Ishikawa (cell line): Measurements from ENCODE around the gene LRCOL1.

Experiments used
- CEBPB ChIP-seq: IDR thresholded peaks from 2 replicates; pipeline ENCODE4 v1.6.1; 2012
- CREB1 ChIP-seq: IDR thresholded peaks from 2 replicates; pipeline ENCODE4 v1.6.1; 2012; ENCODE audit warnings: low read depth
- EGR1 ChIP-seq: IDR thresholded peaks from 2 replicates; pipeline ENCODE4 v1.6.1; 2012
- EP300 ChIP-seq: IDR thresholded peaks from 2 replicates; pipeline ENCODE4 v1.6.1; 2012; ENCODE audit warnings: borderline replicate concordance
- FOXM1 ChIP-seq: IDR thresholded peaks from 2 replicates; pipeline ENCODE4 v1.6.1; 2012; ENCODE audit warnings: low read depth, borderline replicate concordance
- NFIC ChIP-seq: IDR thresholded peaks from 2 replicates; pipeline ENCODE4 v1.6.1; 2012
- RAD21 ChIP-seq: IDR thresholded peaks from 2 replicates; pipeline ENCODE4 v1.6.1; 2012; ENCODE audit warnings: low read depth
- TAF1 ChIP-seq: IDR thresholded peaks from 2 replicates; pipeline ENCODE4 v1.6.1; 2012; ENCODE audit warnings: low read depth, mild to moderate bottlenecking
- TCF12 ChIP-seq: IDR thresholded peaks from 2 replicates; pipeline ENCODE4 v1.6.1; 2012; ENCODE audit warnings: low read depth
- TEAD4 ChIP-seq: IDR thresholded peaks from 2 replicates; pipeline ENCODE4 v1.6.1; 2012
- YY1 ChIP-seq: IDR thresholded peaks from 2 replicates; pipeline ENCODE4 v1.6.1; 2012; ENCODE audit warnings: low read depth
- ZBTB7A ChIP-seq: IDR thresholded peaks from 2 replicates; pipeline ENCODE4 v1.6.1; 2012; ENCODE audit warnings: low read depth
- TF ChIP-seq, protein P1 (sequence below): IDR thresholded peaks from 2 replicates; pipeline ENCODE4 v1.6.1; 2012
- TF ChIP-seq, protein P2 (sequence below): IDR thresholded peaks from 2 replicates; pipeline ENCODE4 v1.6.1; 2012
- TF ChIP-seq, protein P3 (sequence below): IDR thresholded peaks from 2 replicates; pipeline ENCODE4 v1.6.1; 2012; ENCODE audit warnings: low read depth, mild to moderate bottlenecking

The LRCOL1 gene

DNA sequence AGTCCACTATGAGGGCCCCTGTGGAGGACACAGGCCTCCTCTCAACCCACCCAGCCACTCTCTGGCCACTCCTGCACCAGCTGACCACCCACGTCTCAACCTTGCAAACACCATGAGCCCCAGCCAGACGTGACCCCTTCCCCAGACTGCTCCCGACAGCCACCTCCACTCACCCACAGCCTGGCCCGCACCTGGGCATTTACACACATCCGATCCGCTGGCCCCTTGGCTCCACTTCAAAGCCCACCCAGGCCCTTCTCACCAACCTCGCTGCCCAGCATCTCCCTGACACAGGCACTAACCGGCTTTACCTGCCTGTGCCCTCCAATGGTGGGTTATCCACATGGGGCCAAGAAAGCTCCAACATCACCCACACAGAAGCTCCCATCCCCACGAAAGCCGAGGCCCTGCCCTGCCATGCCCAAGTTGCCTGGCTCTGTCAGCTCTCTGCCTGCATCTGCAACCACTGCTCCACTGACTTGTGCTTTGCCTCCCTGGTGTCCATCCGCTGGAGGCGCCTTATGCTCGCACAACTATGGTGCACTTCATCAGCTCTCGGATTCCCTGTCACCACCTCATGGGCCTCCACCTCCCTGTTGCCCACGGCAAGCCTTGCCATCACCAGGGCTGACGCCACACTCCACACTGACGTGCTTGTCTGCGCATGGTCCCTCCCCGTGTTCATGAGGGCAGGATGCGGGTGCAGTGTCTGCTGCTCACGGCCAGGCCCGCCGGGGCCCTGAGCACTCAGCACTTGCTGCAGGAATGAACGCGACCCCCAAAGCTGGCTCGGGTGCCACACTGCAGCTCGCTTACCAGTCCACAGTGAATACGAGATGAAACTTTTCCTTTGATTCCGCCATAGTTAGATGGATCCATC lies 24.9 kb upstream of the LRCOL1 start:
- TF ChIP-seq RAD21 = no peak

DNA sequence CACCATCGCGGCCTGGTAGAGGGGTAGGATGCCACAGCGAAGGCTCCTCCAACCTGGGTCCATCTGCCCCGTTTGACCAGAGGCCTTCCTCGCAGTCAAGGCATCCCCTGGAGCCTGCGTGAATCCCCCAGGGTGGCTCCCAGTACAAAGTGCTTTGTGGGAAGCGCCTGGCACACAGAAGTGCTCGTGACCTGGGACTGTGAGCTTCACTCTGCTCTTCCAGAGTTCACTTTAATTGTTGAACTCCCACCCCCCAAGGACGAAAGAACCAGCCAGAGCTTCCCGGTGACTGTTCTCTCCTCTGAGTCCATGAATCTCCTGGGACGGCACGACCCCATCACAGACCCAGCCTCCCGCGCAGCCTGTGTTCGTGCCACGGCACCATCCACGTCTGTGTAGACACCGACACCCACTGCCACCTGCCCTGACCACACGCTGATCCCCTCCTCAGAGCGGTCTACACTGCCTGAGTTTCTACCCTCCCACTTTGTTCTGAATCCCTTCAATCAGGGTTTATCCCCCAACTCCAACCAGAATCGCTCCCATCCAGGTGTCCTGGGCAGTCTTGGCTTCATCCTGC lies 24.1 kb upstream of the LRCOL1 start:
- no peak for TF ChIP-seq RAD21
- no peak for TF ChIP-seq TEAD4
- TF ChIP-seq EP300 = no peak
- TF ChIP-seq ZBTB7A = no peak
- TF ChIP-seq CEBPB = no peak
- no peak for TF ChIP-seq EGR1
- TF ChIP-seq FOXM1 = no peak
- no peak for TF ChIP-seq CREB1
- TF ChIP-seq TCF12 = no peak
- no peak for TF ChIP-seq TAF1
- TF ChIP-seq, protein P1, sequence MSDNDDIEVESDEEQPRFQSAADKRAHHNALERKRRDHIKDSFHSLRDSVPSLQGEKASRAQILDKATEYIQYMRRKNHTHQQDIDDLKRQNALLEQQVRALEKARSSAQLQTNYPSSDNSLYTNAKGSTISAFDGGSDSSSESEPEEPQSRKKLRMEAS = no peak

DNA sequence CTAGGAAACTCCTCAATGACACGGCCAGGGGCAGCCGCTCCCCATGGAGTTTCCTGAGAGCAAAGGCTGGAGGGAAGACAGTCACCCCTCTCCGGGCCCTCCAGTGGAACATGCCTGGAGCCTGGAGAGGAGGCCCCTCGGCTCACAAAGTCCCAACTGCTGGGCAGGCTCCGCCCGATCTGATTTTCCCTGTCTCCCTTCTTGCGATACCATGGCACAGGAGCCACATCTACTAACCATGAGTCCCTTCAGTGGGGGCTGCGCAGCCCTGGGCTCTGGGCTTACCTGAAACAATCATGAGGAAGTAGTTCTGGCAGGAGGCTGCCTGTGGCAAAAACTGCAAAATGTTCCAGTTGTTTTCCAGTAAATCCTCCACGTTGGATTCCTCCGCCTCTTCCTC lies 23.5 kb upstream of the LRCOL1 start:
- no peak for TF ChIP-seq NFIC
- TF ChIP-seq, protein P1 = no peak
- no peak for TF ChIP-seq EP300
- no peak for TF ChIP-seq ZBTB7A
- TF ChIP-seq, protein P2, sequence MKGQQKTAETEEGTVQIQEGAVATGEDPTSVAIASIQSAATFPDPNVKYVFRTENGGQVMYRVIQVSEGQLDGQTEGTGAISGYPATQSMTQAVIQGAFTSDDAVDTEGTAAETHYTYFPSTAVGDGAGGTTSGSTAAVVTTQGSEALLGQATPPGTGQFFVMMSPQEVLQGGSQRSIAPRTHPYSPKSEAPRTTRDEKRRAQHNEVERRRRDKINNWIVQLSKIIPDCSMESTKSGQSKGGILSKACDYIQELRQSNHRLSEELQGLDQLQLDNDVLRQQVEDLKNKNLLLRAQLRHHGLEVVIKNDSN = no peak
- no peak for TF ChIP-seq TCF12
- TF ChIP-seq TEAD4 = no peak
- TF ChIP-seq EGR1 = no peak
- no peak for TF ChIP-seq CEBPB

DNA sequence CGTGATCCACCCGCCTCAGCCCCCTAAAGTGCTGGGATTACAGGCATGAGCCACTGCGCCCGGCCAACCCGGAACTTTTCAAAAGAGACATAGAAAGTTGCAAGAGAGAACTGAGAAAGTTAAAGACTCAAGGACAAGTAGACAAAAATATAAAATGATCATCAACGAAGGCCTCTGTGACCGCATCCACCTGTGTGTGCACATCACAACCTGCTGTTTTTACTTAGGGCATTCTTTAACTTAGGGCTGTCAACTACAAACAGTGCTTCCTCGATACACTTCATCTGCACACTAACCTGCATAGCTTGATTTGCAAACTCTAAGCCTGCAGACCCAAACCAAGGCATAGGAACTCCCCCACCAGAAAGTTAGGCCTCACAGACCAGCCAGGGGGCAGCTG lies 23.0 kb upstream of the LRCOL1 start:
- no peak for TF ChIP-seq CEBPB
- no peak for TF ChIP-seq TEAD4
- TF ChIP-seq TAF1 = no peak
- TF ChIP-seq EP300 = no peak
- TF ChIP-seq, protein P1 = no peak
- TF ChIP-seq FOXM1 = no peak
- no peak for TF ChIP-seq EGR1
- no peak for TF ChIP-seq CREB1
- TF ChIP-seq ZBTB7A = no peak

DNA sequence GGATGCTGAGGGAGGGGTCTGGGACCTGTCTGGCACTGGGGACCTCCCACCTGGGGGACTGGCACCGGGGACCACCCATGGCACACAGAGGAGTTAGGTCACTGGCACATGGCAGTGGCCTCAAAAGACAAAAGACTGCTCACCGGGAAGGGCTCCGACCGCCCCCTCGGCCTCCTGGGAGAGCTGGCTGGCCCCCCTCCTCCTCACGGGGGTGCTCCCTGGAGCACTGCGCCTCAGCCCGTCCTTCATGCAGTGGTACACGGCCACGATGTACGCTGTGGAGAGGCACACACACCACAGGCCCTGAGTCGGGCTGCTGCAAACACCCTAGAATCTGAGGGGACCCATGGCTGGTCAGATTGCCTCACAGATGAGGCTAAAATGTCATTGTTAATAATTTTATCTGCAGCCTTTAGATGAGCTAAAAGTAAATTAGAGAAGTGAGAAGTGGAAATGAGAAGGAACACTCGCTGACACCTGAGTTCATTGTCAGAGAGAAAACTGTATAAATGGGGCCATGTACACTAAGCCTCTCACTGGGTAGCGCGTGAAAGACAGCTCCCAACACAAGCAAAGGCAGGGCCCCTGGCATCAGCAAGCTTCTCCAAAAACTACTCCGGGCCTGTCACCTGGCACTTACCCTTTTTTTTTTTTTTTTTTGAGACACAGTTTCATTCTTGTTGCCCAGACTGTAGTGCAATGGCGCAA lies 22.3 kb upstream of the LRCOL1 start:
- TF ChIP-seq CREB1 (no peak), TAF1 (no peak), TCF12 (no peak), NFIC (no peak), EP300 (no peak), ZBTB7A (no peak), CEBPB (no peak), TEAD4 (no peak), FOXM1 (no peak), EGR1 (no peak), RAD21 (no peak), YY1 (no peak)
- TF ChIP-seq, protein P2 = no peak
- TF ChIP-seq, protein P1 = no peak

DNA sequence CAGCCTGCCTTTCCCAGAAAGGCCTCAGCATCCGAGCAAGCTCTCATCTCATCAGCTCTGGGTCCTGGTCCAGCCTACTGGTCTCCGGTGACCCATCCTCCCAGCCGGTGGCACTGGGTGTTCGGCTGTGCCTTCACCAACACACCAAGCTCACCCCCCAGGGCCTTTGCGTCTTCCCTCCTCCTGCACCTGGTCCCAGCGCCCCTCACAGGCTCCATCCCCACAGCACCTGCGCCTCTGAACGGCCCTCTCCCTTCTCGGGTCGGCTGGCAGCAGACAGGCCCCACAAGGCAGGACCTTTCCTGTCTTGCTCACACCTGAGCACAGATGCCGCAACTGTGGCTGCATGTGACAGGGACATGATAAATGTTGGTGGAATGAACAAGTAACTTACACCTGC lies 21.3 kb upstream of the LRCOL1 start:
- TF ChIP-seq FOXM1 = no peak
- TF ChIP-seq TEAD4 = no peak
- TF ChIP-seq, protein P1 = no peak
- no peak for TF ChIP-seq NFIC

DNA sequence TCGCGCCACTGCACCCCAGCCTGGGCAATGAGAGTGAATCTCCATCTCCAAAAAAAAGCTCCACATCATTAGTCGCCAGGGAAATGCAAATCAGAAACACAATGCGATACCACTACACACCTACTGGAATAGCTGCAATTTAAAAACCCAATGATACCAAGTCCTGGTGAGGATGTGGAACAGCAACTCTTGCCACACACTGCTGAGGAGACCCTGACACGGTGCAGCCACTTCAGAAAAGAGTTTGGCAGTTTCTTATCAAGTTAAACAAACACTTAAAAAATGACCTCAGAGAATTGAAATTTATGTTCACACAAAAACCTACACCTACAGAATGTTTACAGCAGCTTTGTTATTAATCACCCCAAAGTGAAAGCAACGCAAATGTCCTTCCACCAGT lies 20.3 kb upstream of the LRCOL1 start:
- TF ChIP-seq EP300 (no peak), RAD21 (no peak), EGR1 (no peak), FOXM1 (no peak), TAF1 (no peak), YY1 (no peak), NFIC (no peak), CREB1 (no peak), CEBPB (no peak), TEAD4 (no peak), ZBTB7A (no peak)
- TF ChIP-seq, protein P3, sequence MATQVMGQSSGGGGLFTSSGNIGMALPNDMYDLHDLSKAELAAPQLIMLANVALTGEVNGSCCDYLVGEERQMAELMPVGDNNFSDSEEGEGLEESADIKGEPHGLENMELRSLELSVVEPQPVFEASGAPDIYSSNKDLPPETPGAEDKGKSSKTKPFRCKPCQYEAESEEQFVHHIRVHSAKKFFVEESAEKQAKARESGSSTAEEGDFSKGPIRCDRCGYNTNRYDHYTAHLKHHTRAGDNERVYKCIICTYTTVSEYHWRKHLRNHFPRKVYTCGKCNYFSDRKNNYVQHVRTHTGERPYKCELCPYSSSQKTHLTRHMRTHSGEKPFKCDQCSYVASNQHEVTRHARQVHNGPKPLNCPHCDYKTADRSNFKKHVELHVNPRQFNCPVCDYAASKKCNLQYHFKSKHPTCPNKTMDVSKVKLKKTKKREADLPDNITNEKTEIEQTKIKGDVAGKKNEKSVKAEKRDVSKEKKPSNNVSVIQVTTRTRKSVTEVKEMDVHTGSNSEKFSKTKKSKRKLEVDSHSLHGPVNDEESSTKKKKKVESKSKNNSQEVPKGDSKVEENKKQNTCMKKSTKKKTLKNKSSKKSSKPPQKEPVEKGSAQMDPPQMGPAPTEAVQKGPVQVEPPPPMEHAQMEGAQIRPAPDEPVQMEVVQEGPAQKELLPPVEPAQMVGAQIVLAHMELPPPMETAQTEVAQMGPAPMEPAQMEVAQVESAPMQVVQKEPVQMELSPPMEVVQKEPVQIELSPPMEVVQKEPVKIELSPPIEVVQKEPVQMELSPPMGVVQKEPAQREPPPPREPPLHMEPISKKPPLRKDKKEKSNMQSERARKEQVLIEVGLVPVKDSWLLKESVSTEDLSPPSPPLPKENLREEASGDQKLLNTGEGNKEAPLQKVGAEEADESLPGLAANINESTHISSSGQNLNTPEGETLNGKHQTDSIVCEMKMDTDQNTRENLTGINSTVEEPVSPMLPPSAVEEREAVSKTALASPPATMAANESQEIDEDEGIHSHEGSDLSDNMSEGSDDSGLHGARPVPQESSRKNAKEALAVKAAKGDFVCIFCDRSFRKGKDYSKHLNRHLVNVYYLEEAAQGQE = no peak
- TF ChIP-seq, protein P2 = no peak
